UCSD-AML1 (cell line): ENCODE data around the gene PLCB1.
"Not testable (repeated sequence)": the region's sequence is repeated elsewhere in the genome, so short reads cannot be mapped to it uniquely, and the experiment has no call there.

Experiments
- DNase-seq: peaks from one replicate; lab custom pipeline; 2025; ENCODE audit not compliant: unreplicated experiment; lab: John Stamatoyannopoulos, UW

Gene PLCB1

GRCh38 chr20:8131598-8132483 lies at the start of gene PLCB1:
PLCB1 (plus strand) TSS chr20:8132266; CDS start chr20:8132652, 386 bp downstream.
- peak; percentile 90 for DNase-seq

- DNase-seq: no peak
Measured at GRCh38 chr20:8082989-8083388, 49.1 kb upstream of the PLCB1 start.

- no peak for DNase-seq
Measured at GRCh38 chr20:8089668-8090067, 42.4 kb upstream of the PLCB1 start.

- no peak for DNase-seq
Measured at GRCh38 chr20:8094415-8094818, 37.6 kb upstream of the PLCB1 start.

- no peak for DNase-seq
Measured at GRCh38 chr20:8094850-8095249, 37.2 kb upstream of the PLCB1 start.

- DNase-seq: no peak
Measured at GRCh38 chr20:8095648-8096572, 36.2 kb upstream of the PLCB1 start.

GRCh38 chr20:8097307-8097706 lies 34.8 kb upstream of the PLCB1 start:
- no peak for DNase-seq

GRCh38 chr20:8104252-8104651 lies 27.8 kb upstream of the PLCB1 start:
- DNase-seq: no peak

GRCh38 chr20:8114612-8115011 lies 17.5 kb upstream of the PLCB1 start:
- DNase-seq: not testable (repeated sequence)

GRCh38 chr20:8115436-8115835 lies 16.6 kb upstream of the PLCB1 start:
- no peak for DNase-seq

GRCh38 chr20:8116067-8116811 lies 15.8 kb upstream of the PLCB1 start:
- DNase-seq: no peak

- no peak for DNase-seq
Measured at GRCh38 chr20:8117636-8118035, 14.4 kb upstream of the PLCB1 start.

GRCh38 chr20:8118039-8118438 lies 14.0 kb upstream of the PLCB1 start:
- no peak for DNase-seq

- DNase-seq: no peak
Measured at GRCh38 chr20:8118760-8119159, 13.3 kb upstream of the PLCB1 start.

- DNase-seq: no peak
Measured at GRCh38 chr20:8121666-8122065, 10.4 kb upstream of the PLCB1 start.

- no peak for DNase-seq
Measured at GRCh38 chr20:8124639-8125038, 7.4 kb upstream of the PLCB1 start.

- no peak for DNase-seq
Measured at GRCh38 chr20:8126181-8126580, 5.9 kb upstream of the PLCB1 start.

GRCh38 chr20:8126841-8127378 lies 5.2 kb upstream of the PLCB1 start:
- no peak for DNase-seq

GRCh38 chr20:8127553-8128255 lies 4.4 kb upstream of the PLCB1 start:
- no peak for DNase-seq
